Inferior parietal cortex (tissue), 1 donor: ENCODE results near the gene CCNQ.

ENCODE experiments used
- DNase-seq: peaks from one replicate; pipeline ENCODE4 v3.0.0-alpha.2; 2016; ENCODE audit errors: extremely low spot score

CCNQ gene

GRCh38 chrX:153596981-153597750 lies 1.8 kb downstream of the CCNQ start:
- no peak for DNase-seq

- DNase-seq: no peak
Observed at GRCh38 chrX:153595859-153596857, 2.8 kb downstream of the CCNQ start.

- DNase-seq: no peak
Observed at GRCh38 chrX:153595387-153595786, 3.6 kb downstream of the CCNQ start.

DNA sequence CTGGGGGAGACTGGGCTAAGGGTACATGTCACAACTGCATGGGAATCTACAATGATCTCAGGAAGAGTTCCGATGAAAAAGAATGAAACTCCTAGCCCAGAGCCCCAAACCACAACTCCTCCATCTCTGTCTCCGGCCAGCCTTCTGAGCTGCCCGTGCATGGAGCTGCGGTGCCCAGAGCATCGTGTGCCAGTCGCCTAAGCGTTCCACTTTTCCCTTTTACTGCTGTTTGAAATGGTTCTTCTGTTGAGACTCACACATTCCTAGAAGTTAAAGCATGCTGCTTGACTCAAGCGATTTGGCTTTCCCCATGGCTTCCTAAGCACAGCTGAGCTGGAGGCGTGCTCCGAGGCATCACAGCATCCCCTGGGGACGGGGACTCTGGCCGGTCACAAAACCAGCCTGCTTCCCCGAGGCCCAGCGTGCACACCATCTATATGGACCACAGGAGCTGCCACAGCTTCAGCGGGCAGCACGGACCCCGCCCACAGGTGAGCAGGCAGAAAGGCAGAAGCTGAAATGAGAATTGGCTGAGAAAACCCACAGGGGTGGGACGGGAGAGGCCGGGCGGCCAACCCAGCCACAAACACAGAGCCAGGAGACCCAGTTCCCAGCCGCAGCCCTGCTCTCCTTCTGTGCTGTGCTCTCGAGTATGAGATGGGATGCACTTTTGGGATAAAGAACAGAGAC lies 5.0 kb downstream of the CCNQ start:
- DNase-seq: no peak

- DNase-seq: peak; percentile 48
Observed at GRCh38 chrX:153592966-153593688, 5.8 kb downstream of the CCNQ start.

GRCh38 chrX:153592091-153592833 lies 6.7 kb downstream of the CCNQ start:
- no peak for DNase-seq

- DNase-seq: no peak
Observed at GRCh38 chrX:153590961-153591956, 7.7 kb downstream of the CCNQ start.

GRCh38 chrX:153588782-153589446 lies 10.0 kb downstream of the CCNQ start:
- no peak for DNase-seq

DNA sequence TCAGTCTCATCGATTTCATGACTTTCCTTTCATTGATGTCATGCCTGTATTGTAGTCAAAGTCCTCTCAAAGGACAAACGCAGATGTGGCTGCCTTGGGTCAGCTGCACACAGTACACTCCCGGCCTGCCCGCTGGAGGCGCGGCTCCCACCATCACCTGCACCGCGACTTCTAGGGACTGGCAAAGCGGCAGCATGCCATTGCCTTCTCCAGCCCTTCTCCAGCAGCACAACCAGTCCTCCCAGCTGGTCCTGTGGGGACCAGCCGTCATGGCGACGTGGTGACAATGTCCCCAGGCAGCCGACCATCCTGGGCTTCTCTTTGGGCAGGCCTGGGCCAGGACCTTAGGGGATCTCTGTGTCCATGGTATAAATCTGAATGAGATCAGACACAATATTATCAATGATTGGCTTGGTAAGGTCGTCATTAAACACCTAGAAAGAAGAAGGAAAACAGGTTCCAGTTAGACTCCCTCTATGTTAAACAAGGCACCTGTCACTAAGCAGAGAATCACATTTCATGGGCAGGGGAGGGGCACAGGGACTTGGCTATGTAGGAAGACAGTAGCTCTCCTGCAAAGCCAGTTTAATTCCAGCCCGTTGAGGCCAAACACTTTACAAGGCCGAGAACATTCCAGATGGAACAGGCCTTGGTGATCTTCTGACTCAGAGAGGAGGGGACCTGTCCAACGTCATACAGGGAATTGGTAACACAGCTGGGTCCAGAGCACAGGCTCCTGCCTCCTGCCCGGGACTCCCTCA lies 10.7 kb downstream of the CCNQ start:
- DNase-seq: no peak

GRCh38 chrX:153587342-153587741 lies 11.6 kb downstream of the CCNQ start:
- no peak for DNase-seq

DNA sequence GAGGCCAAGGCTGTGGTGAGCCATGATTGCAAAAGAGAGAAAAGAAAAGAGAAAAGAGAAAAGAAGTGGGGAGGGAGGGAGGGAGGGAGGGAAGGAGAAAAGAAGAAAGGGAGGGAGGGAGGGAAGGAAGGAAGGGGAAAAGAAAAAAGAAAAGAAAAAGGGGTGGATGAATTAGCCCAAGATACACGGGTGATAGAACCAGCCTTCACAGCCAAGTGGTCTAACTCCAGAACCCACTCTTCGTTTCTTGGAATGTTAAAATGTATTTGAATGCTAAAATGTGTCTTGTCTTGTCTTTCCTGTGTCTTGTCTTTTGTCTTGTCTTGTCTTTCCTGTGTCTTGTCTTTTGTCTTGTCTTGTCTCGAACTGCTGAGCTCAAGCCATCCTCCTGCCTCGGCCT lies 13.1 kb downstream of the CCNQ start:
- DNase-seq: no peak

- DNase-seq: no peak
Observed at GRCh38 chrX:153583433-153583832, 15.5 kb downstream of the CCNQ start.

- no peak for DNase-seq
Observed at GRCh38 chrX:153582896-153583295, 16.0 kb downstream of the CCNQ start.

DNA sequence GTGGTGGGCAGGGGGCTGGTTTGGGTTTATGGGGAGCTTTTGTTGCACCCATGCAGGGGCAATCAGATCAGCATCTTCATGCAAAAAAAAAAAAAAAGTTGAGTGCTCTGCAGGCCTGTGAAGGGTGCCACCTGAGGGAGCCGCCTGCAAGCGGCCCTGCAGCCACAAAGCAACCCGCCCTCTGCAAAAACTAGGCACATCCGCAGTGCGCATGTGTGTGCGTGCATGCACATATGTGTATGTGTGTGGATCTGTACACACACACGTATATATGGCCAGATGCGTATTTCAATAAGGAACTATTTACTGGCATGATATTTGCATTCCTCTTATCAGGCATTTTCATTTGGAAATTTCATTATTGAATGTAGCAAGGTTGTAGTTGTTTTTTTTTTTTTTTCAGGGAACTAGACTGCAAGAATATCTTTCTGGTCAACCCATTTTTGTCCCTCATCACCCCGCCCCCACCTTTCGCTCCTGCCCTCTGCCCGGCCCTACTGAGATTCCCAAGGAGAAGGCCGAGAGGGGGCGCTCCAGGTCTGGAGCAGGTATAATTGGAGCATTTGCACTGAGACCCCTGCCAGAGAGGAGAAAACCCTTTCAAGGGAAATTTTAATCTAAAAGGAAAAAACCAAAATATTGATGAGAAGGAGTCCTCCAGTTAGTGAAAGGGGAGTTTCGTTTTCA lies 18.1 kb downstream of the CCNQ start:
- DNase-seq: no peak

GRCh38 chrX:153578889-153579288 lies 20.1 kb downstream of the CCNQ start:
- no peak for DNase-seq

DNA sequence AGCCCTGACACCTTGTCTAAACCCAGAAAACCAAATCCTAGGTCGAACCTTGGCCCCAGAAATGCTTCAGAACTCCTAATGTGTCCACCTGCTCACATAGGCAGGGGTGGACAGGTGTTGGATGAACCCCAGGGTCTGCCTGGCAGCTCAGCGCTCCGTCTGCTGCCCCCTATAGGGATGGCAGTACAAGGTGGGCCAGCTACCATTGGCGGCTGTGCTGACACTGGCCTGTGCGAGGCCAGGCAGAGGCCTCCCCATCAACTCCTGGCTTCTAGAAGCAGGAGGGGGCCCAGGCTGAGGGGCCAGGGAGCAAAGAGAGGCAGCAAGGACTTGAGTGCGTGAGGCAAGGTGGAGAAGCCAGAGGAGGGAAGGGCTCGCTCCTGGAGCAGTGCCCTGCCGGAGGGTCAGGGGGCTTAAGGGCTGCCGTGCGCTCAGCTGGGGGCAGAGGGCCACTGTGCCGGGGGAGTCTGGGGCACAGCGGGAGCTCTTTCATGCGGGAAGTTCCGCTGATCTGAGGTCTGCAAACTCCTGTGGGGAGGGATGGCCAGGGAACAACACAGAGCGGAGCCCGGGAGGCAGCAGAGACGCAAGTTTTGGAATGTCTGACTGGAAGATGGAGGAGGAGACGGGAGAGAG lies 20.6 kb downstream of the CCNQ start:
- no peak for DNase-seq

- no peak for DNase-seq
Observed at GRCh38 chrX:153576961-153577360, 22.0 kb downstream of the CCNQ start.
